ENCODE results near the gene GSTA2. TPM values are rescaled to one million over a fixed set of nuclear protein-coding genes. Genes with fewer than 3 reads are reported as not detected.
"Not testable (repeated sequence)": the region's sequence is repeated elsewhere in the genome, so short reads cannot be mapped to it uniquely, and the experiment has no call there.

GSTA2 gene
- polyA plus RNA-seq, 1 donor from 2014 or later = not detected

GRCh38 chr6:52786249-52786956, 23.1 kb upstream of the GSTA2 start (continued):
- no peak for TF ChIP-seq TAF1 (IDR thresholded peaks at IDR 0.05; ENCODE audit: low read depth)

GRCh38 chr6:52782696-52783274, 19.5 kb upstream of the GSTA2 start:
- not testable (repeated sequence) for H3K9me3 ChIP-seq (ENCODE audit: low read length); H3K79me2 ChIP-seq (replicated peaks; ENCODE audit: insufficient read depth, low read length); H2AFZ ChIP-seq (ENCODE audit: low read depth, low read length); H3K27ac ChIP-seq (ENCODE audit: low read length); H3K4me3 ChIP-seq (ENCODE audit: low read length); H3K36me3 ChIP-seq (ENCODE audit: insufficient read depth, low read length); H3K9me2 ChIP-seq (ENCODE audit: insufficient read depth, low read length); H3K4me2 ChIP-seq (ENCODE audit: low read length); H4K20me1 ChIP-seq (ENCODE audit: insufficient read depth); H3K9ac ChIP-seq (ENCODE audit: low read length); H3K27me3 ChIP-seq (ENCODE audit: insufficient read depth, low read depth, low read length); H3F3A ChIP-seq (ENCODE audit: insufficient read depth, low read length, poor library complexity, severe bottlenecking)

- not testable (repeated sequence) for H3K4me2 ChIP-seq (ENCODE audit: low read length); H3K27ac ChIP-seq (ENCODE audit: low read length); H3K36me3 ChIP-seq (ENCODE audit: insufficient read depth, low read length); H3K27me3 ChIP-seq (ENCODE audit: insufficient read depth, low read depth, low read length); H3F3A ChIP-seq (ENCODE audit: insufficient read depth, low read length, poor library complexity, severe bottlenecking); H3K9ac ChIP-seq (ENCODE audit: low read length); H4K20me1 ChIP-seq (ENCODE audit: insufficient read depth); H3K9me3 ChIP-seq (ENCODE audit: low read length); H3K79me2 ChIP-seq (replicated peaks; ENCODE audit: insufficient read depth, low read length); H3K4me3 ChIP-seq (ENCODE audit: low read length); H2AFZ ChIP-seq (ENCODE audit: low read depth, low read length); H3K9me2 ChIP-seq (ENCODE audit: insufficient read depth, low read length)
Observed at GRCh38 chr6:52782209-52782608, 18.9 kb upstream of the GSTA2 start.

- no peaks in the 10 kb centered on the region for H3K36me3 ChIP-seq (ENCODE audit: insufficient read depth, low read length)
- H3K79me2 ChIP-seq (replicated peaks; ENCODE audit: insufficient read depth, low read length) = no peaks in the 10 kb centered on the region
- no peak overlapping the region for H3K27ac ChIP-seq (ENCODE audit: low read length)
- no peak overlapping the region for H3K4me2 ChIP-seq (ENCODE audit: low read length)
- no peaks in the 10 kb centered on the region for H3K9me3 ChIP-seq (ENCODE audit: low read length)
- no peak overlapping the region for H3K4me3 ChIP-seq (ENCODE audit: low read length)
- no peaks in the 10 kb centered on the region for H3F3A ChIP-seq (ENCODE audit: insufficient read depth, low read length, poor library complexity, severe bottlenecking)
- no peaks in the 10 kb centered on the region for H3K27me3 ChIP-seq (ENCODE audit: insufficient read depth, low read depth, low read length)
- no peak overlapping the region for H2AFZ ChIP-seq (ENCODE audit: low read depth, low read length)
- TF ChIP-seq MXI1 (conservative IDR thresholded peaks at IDR 0.05; ENCODE audit: poor library complexity, severe bottlenecking) = no peak
- no peak for TF ChIP-seq RAD21 (conservative IDR thresholded peaks at IDR 0.05)
- no peak for TF ChIP-seq SMC3 (conservative IDR thresholded peaks at IDR 0.05; ENCODE audit: poor library complexity)
- TF ChIP-seq CTCF (IDR thresholded peaks at IDR 0.05; ENCODE audit: poor library complexity, severe bottlenecking) = no peak
- TF ChIP-seq POLR2AphosphoS5 (IDR thresholded peaks at IDR 0.05) = no peak
- no peak for TF ChIP-seq TAF1 (IDR thresholded peaks at IDR 0.05; ENCODE audit: low read depth)
- no peaks in the 10 kb centered on the region for H3K9me2 ChIP-seq (ENCODE audit: insufficient read depth, low read length)
- H4K20me1 ChIP-seq (ENCODE audit: insufficient read depth) = no peaks in the 10 kb centered on the region
- no peak overlapping the region for H3K9ac ChIP-seq (ENCODE audit: low read length)
Observed at GRCh38 chr6:52779237-52779636, 16.0 kb upstream of the GSTA2 start.

GRCh38 chr6:52776711-52777351, 13.6 kb upstream of the GSTA2 start:
- not testable (repeated sequence) for H3K9ac ChIP-seq (ENCODE audit: low read length); H2AFZ ChIP-seq (ENCODE audit: low read depth, low read length); H3K79me2 ChIP-seq (replicated peaks; ENCODE audit: insufficient read depth, low read length)

GRCh38 chr6:52769399-52769798, 6.1 kb upstream of the GSTA2 start:
- H3K9me3 ChIP-seq (ENCODE audit: low read length); H3K4me2 ChIP-seq (ENCODE audit: low read length): not testable (repeated sequence)

More at GRCh38 chr6:52776711-52777351, 13.6 kb upstream of the GSTA2 start:
- not testable (repeated sequence) for H3K27ac ChIP-seq (ENCODE audit: low read length); H3F3A ChIP-seq (ENCODE audit: insufficient read depth, low read length, poor library complexity, severe bottlenecking); H3K27me3 ChIP-seq (ENCODE audit: insufficient read depth, low read depth, low read length); H3K36me3 ChIP-seq (ENCODE audit: insufficient read depth, low read length); H3K9me3 ChIP-seq (ENCODE audit: low read length); H3K4me2 ChIP-seq (ENCODE audit: low read length); H3K4me3 ChIP-seq (ENCODE audit: low read length); H3K9me2 ChIP-seq (ENCODE audit: insufficient read depth, low read length); H4K20me1 ChIP-seq (ENCODE audit: insufficient read depth)

GRCh38 chr6:52767658-52768057, 4.4 kb upstream of the GSTA2 start:
- H3K9ac ChIP-seq (ENCODE audit: low read length); H4K20me1 ChIP-seq (ENCODE audit: insufficient read depth); H3K9me2 ChIP-seq (ENCODE audit: insufficient read depth, low read length); H3K79me2 ChIP-seq (replicated peaks; ENCODE audit: insufficient read depth, low read length); H3F3A ChIP-seq (ENCODE audit: insufficient read depth, low read length, poor library complexity, severe bottlenecking); H3K27me3 ChIP-seq (ENCODE audit: insufficient read depth, low read depth, low read length); H3K4me2 ChIP-seq (ENCODE audit: low read length); H3K36me3 ChIP-seq (ENCODE audit: insufficient read depth, low read length); H3K4me3 ChIP-seq (ENCODE audit: low read length); H3K27ac ChIP-seq (ENCODE audit: low read length); H3K9me3 ChIP-seq (ENCODE audit: low read length); H2AFZ ChIP-seq (ENCODE audit: low read depth, low read length): not testable (repeated sequence)

More at GRCh38 chr6:52769399-52769798, 6.1 kb upstream of the GSTA2 start:
- not testable (repeated sequence) for H4K20me1 ChIP-seq (ENCODE audit: insufficient read depth); H3K79me2 ChIP-seq (replicated peaks; ENCODE audit: insufficient read depth, low read length); H3K27ac ChIP-seq (ENCODE audit: low read length); H3F3A ChIP-seq (ENCODE audit: insufficient read depth, low read length, poor library complexity, severe bottlenecking); H3K9ac ChIP-seq (ENCODE audit: low read length); H3K9me2 ChIP-seq (ENCODE audit: insufficient read depth, low read length); H3K4me3 ChIP-seq (ENCODE audit: low read length); H3K36me3 ChIP-seq (ENCODE audit: insufficient read depth, low read length); H3K27me3 ChIP-seq (ENCODE audit: insufficient read depth, low read depth, low read length); H2AFZ ChIP-seq (ENCODE audit: low read depth, low read length)

Data from neural cell (in vitro differentiated cells).